GM12878 (cell line): ENCODE measurements around the gene ANLN. TPM values are rescaled to one million over a fixed set of nuclear protein-coding genes. Genes with fewer than 3 reads are reported as not detected.
"Not testable (repeated sequence)": the region's sequence is repeated elsewhere in the genome, so short reads cannot be mapped to it uniquely, and the experiment has no call there.

ENCODE experiments used
- ATAC-seq: fragments of 200-7000 bp; cut with Tn5 transposase; 3 replicates; pipeline ENCODE4 v1.9.1; 2020; ENCODE audit warnings: mild to moderate bottlenecking, moderate library complexity
- BruUV-seq: library from RNA; stranded (reverse); fragments of 400-500 nt; replicated peaks from 2 replicates; lab custom pipeline; 2021; lab: Mats Ljungman, UMichigan
- CTCF ChIA-PET: fragments of 300-600 bp; sonication (Branson Sonifier 250); formaldehyde crosslinking; extraction: SDS; loops from one replicate; lab custom pipeline; 2021; ENCODE audit warnings: inconsistent platforms; lab: Yijun Ruan, JAX
- POLR2A ChIA-PET: fragments of 350-600 bp; formaldehyde crosslinking; extraction: SDS; loops from one replicate; lab custom pipeline; 2021; ENCODE audit warnings: inconsistent platforms; lab: Charles Lee
- RAD21 ChIA-PET: fragments of 300-600 bp; sonication (Branson Sonifier 250); formaldehyde crosslinking; loops from one replicate; lab custom pipeline; 2023; ENCODE audit warnings: antibody characterized with exemption; ENCODE audit not compliant: unreplicated experiment; lab: Charles Lee
- SMC1A ChIA-PET: fragments of 300-600 bp; sonication (Branson Sonifier 250); formaldehyde crosslinking; loops from one replicate; lab custom pipeline; 2023; ENCODE audit not compliant: unreplicated experiment, uncharacterized antibody; lab: Charles Lee
- DNase-seq: peaks from one replicate; pipeline ENCODE4 v3.0.0-alpha.2; 2011; ENCODE audit warnings: low read depth, low spot score
- FAIRE-seq: peaks from 3 replicates; lab custom pipeline; 2011; peaks lifted over from hg19 to GRCh38; lab: Jason Lieb, UNC
- H2AFZ ChIP-seq: 2 replicates; pipeline ENCODE4 v1.6.0; 2011; ENCODE audit warnings: low read depth, low read length, control low read depth; ENCODE audit not compliant: control insufficient read depth
- H3K27ac ChIP-seq: 2 replicates; pipeline ENCODE4 v1.5.1; 2011; ENCODE audit warnings: control low read depth; ENCODE audit not compliant: control insufficient read depth, insufficient read depth
- H3K27me3 ChIP-seq, 2 experiments: replicated peaks in 1 of 2; 2 replicates each; pipeline versions ENCODE4 v1.6.0 to v1.6.1; 2011; ENCODE audit warnings: low read length in 1 of 2; ENCODE audit not compliant: control insufficient read depth in 2 of 2, insufficient read depth in 2 of 2
- H3K36me3 ChIP-seq, 2 experiments: 2 replicates each; pipeline ENCODE4 v1.5.1; 2011; ENCODE audit warnings: low read length in 1 of 2; ENCODE audit not compliant: control insufficient read depth in 2 of 2, insufficient read depth in 2 of 2
- H3K4me1 ChIP-seq: 2 replicates; pipeline ENCODE4 v1.6.1; 2011; ENCODE audit warnings: mild to moderate bottlenecking, low read length, moderate library complexity, mixed read lengths; ENCODE audit not compliant: control insufficient read depth, insufficient read depth
- H3K4me2 ChIP-seq: 2 replicates; pipeline ENCODE4 v1.6.0; 2011; ENCODE audit warnings: control low read depth; ENCODE audit not compliant: control insufficient read depth, insufficient read depth
- H3K4me3 ChIP-seq: fragments of 200-600 bp; sonication (generic); 2 replicates; pipeline ENCODE4 v1.5.1; 2016
- H3K79me2 ChIP-seq: 2 replicates; pipeline ENCODE4 v1.6.0; 2011; ENCODE audit warnings: low read length; ENCODE audit not compliant: control insufficient read depth, insufficient read depth
- H3K9ac ChIP-seq: 2 replicates; pipeline ENCODE4 v1.8.0; 2011; ENCODE audit warnings: low read length, control low read depth, mixed read lengths; ENCODE audit not compliant: control insufficient read depth, insufficient read depth
- H3K9me3 ChIP-seq: replicated peaks from 3 replicates; pipeline ENCODE4 v1.5.1; 2011; ENCODE audit warnings: mild to moderate bottlenecking, low read length; ENCODE audit not compliant: control insufficient read depth, insufficient read depth
- H4K20me1 ChIP-seq: 2 replicates; pipeline ENCODE4 v1.6.0; 2011; ENCODE audit not compliant: control insufficient read depth, insufficient read depth
- SREBF1 ChIP-seq: IDR thresholded peaks from 2 replicates; pipeline ENCODE4 v1.6.1; 2012; ENCODE audit warnings: mild to moderate bottlenecking, low read length
- WGBS: methylation state at CpG from one replicate; pipeline ENCODE4 v1.1.6; 2016; ENCODE audit warnings: low lambda C conversion rate; ENCODE audit not compliant: insufficient replicate concordance, insufficient coverage; ENCODE audit errors: missing lambda C conversion rate; 5-methylcytosine and 5-hydroxymethylcytosine counted together
- in situ Hi-C: fragments of 300-500 bp; cut with MboI; formaldehyde crosslinking; loops from 9 replicates; pipeline ENCODE4 v1.14.3; 2018; ENCODE audit warnings: mixed read lengths
- intact Hi-C: fragments of 100-400 bp; cut with micrococcal nuclease; formaldehyde crosslinking; loops from one replicate; pipeline ENCODE4 v1.14.2; 2022; ENCODE audit not compliant: unreplicated experiment
- polyA plus RNA-seq, 11 experiments: library from polyadenylated mRNA; depleted of rRNA in 4 of 11; unstranded in 6 of 11; stranded (reverse) in 5 of 11; fragments of >200 nt; fragmentation: Nextera tagmentation in 4 of 11; fragmentation: Illumina TruSeq in 1 of 11; extraction: Ambion mirVana in 4 of 11; extraction: Trizol in 1 of 11; gene quantifications; 1 replicate in 1 of 11; 2 replicates in 10 of 11; pipeline versions ENCODE4 v1.2.1 to v1.2.3, GENCODE V29; 2011 to 2016; ENCODE audit warnings: inconsistent platforms in 2 of 11, missing spikeins in 2 of 11, low read depth in 1 of 11
- total RNA-seq, 4 experiments: library from RNA; depleted of rRNA in 3 of 4; stranded (reverse); fragments of >200 nt in 3 of 4; fragmentation: Illumina TruSeq in 1 of 4; extraction: Trizol in 1 of 4; gene quantifications; 2 replicates each; pipeline versions ENCODE4 v1.2.1 to v1.2.3, GENCODE V29; 2013 to 2021
- TF ChIP-seq, protein P1 (sequence below): IDR thresholded peaks from 2 replicates; pipeline ENCODE4 v1.6.1; 2012; ENCODE audit warnings: low read depth, low read length, improper control_type of control experiment
- TF ChIP-seq, protein P2 (sequence below): fragments of 450-650 bp; formaldehyde crosslinking; IDR thresholded peaks from 2 replicates; pipeline ENCODE4 v1.4.0; 2022; ENCODE audit warnings: mild to moderate bottlenecking, moderate library complexity

ANLN gene
- total and polyA plus RNA-seq, 10 of the 15 experiments (the other 5 are each of a cell fraction or from before 2014, with no cell fraction given): 9.5 to 32.1 (median 24.2) TPM

DNA sequence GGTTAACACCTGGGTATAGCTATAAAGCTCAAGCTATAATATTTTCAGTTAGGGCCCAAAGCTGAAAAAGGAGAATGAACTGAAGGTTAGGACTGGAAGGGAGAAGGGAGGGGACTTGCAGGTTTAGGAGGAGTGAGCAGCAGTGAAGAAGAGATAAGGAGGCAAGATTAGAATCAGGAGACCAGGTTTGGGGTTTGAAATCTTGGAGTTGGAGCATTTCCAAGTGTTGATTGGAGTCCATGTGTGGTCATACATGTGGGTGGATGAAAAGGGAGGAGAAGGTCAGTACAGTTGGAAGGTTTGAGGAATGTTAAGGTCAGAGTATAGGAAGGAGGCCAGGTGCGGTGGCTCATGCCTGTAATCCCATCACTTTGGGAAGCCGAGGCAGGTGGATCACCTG, 8.6 kb upstream of the ANLN start (continued):
- TF ChIP-seq, protein P1, sequence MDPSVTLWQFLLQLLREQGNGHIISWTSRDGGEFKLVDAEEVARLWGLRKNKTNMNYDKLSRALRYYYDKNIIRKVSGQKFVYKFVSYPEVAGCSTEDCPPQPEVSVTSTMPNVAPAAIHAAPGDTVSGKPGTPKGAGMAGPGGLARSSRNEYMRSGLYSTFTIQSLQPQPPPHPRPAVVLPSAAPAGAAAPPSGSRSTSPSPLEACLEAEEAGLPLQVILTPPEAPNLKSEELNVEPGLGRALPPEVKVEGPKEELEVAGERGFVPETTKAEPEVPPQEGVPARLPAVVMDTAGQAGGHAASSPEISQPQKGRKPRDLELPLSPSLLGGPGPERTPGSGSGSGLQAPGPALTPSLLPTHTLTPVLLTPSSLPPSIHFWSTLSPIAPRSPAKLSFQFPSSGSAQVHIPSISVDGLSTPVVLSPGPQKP: no peak
- TF ChIP-seq, protein P2, sequence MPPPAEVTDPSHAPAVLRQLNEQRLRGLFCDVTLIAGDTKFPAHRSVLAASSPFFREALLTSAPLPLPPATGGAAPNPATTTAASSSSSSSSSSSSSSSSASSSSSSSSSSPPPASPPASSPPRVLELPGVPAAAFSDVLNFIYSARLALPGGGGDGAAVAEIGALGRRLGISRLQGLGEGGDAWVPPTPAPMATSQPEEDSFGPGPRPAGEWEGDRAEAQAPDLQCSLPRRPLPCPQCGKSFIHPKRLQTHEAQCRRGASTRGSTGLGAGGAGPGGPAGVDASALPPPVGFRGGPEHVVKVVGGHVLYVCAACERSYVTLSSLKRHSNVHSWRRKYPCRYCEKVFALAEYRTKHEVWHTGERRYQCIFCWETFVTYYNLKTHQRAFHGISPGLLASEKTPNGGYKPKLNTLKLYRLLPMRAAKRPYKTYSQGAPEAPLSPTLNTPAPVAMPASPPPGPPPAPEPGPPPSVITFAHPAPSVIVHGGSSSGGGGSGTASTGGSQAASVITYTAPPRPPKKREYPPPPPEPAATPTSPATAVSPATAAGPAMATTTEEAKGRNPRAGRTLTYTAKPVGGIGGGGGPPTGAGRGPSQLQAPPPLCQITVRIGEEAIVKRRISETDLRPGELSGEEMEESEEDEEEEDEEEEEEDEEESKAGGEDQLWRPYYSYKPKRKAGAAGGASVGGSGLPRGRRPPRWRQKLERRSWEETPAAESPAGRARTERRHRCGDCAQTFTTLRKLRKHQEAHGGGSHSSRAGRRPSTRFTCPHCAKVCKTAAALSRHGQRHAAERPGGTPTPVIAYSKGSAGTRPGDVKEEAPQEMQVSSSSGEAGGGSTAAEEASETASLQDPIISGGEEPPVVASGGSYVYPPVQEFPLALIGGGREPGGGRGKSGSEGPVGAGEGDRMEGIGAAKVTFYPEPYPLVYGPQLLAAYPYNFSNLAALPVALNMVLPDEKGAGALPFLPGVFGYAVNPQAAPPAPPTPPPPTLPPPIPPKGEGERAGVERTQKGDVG (CRISPR knock-in tag): no peak
- no peak for TF ChIP-seq SREBF1

DNA sequence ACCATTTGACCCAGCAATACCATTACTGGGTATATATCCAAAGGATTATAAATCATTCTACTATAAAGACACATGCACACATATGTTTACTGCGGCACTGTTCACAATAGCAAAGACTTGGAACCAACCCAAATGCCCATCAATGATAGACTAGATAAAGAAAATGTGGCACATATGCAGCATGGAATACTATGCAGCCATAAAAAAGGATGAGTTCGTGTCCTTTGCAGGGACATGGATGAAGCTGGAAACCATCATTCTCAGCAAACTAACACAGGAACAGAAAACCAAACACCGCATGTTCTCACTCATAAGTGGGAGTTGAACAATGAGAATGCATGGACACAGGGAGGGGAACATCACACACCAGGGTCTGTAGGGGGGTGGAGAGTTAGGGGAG, 6.4 kb upstream of the ANLN start:
- CTCF ChIA-PET, H3K27me3 ChIP-seq, H2AFZ ChIP-seq, POLR2A ChIA-PET, H3K4me3 ChIP-seq, H3K36me3 ChIP-seq, RAD21 ChIA-PET, in situ Hi-C loops, H3K4me2 ChIP-seq, SMC1A ChIA-PET, intact Hi-C loops, H3K9ac ChIP-seq, FAIRE-seq, ATAC-seq, H4K20me1 ChIP-seq, H3K4me1 ChIP-seq, H3K9me3 ChIP-seq, BruUV-seq, DNase-seq, H3K79me2 ChIP-seq, H3K27ac ChIP-seq: not testable (repeated sequence)
- 97% methylated on average over 2 of the region's 3 CpGs for WGBS

DNA sequence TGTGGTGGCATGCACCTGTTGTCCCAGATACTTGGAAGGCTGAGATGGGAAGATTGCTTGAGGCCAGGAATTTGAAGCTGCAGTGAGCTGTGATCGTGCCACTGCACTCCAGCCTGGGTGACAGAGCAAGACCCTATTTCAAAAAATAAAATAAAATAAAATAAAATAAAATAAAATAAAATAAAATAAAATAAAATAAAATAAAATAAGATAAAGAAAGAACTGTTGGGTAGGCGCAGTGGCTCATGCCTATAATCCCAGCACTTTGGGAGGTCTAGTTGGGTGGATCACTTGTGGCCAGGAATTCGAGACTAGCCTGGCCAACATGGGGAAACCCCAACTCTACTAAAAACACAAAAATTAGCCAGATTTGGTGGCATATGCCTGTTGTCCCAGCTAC, 4.0 kb upstream of the ANLN start:
- H3K4me2 ChIP-seq, H3K4me3 ChIP-seq, H4K20me1 ChIP-seq, H3K9ac ChIP-seq, FAIRE-seq, H3K4me1 ChIP-seq, H3K9me3 ChIP-seq, H3K79me2 ChIP-seq, H2AFZ ChIP-seq, CTCF ChIA-PET, POLR2A ChIA-PET, BruUV-seq, RAD21 ChIA-PET, DNase-seq, in situ Hi-C loops, SMC1A ChIA-PET, H3K36me3 ChIP-seq, H3K27me3 ChIP-seq, intact Hi-C loops, ATAC-seq, H3K27ac ChIP-seq: not testable (repeated sequence)
- 50% methylated on average over 3 of the region's 3 CpGs for WGBS
